ENCODE results near the gene RAD51B. TPM values are rescaled to one million over a fixed set of nuclear protein-coding genes. Genes with fewer than 3 reads are reported as not detected.
A peak's percentile ranks its signal among the peaks of the same experiment; 100 is the strongest.

RAD51B gene
- total and polyA plus RNA-seq, 9 donors: 21.6 to 70.1 (median 35.1) TPM

DNA sequence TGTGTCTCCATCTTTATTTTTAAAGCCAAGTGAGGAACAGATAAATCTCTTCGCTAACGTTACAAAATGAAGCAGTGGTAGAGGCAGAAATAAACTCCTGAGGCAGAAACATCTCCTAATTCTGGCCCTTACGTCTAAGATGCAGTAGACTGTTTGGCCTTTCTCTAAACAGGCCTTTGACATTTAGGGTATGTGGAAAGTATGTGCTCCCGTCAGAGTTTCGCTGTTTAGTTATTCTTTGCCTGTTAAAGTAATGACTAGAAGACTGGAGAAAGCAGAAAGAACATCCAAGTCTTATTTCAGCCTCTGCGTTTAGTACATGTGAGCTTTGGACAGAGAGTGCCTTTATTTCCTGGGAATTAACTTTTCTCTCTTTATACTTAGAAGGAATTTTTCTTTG is 216.6 kb downstream of the RAD51B start:
- WGBS, 3 donors: 52 to 74% (median 61%) methylated on average over 6 of the region's 6 CpGs
- no peaks in the 10 kb centered on the region for H3K9me3 ChIP-seq
- H3K27ac ChIP-seq: peak overlapping the region in 1 of 2 donors; percentile 12
- no peaks in the 10 kb centered on the region for H3K27me3 ChIP-seq
- no peak for DNase-seq
- H3K4me1 ChIP-seq (ENCODE audit: insufficient read depth): peaks cover 3% of the 10 kb centered on the region
- no peak overlapping the region for H3K4me3 ChIP-seq
- no peaks in the 10 kb centered on the region for H3K36me3 ChIP-seq
- TF ChIP-seq POLR2A (IDR thresholded peaks at IDR 0.05): no peak
- TF ChIP-seq, protein P1, sequence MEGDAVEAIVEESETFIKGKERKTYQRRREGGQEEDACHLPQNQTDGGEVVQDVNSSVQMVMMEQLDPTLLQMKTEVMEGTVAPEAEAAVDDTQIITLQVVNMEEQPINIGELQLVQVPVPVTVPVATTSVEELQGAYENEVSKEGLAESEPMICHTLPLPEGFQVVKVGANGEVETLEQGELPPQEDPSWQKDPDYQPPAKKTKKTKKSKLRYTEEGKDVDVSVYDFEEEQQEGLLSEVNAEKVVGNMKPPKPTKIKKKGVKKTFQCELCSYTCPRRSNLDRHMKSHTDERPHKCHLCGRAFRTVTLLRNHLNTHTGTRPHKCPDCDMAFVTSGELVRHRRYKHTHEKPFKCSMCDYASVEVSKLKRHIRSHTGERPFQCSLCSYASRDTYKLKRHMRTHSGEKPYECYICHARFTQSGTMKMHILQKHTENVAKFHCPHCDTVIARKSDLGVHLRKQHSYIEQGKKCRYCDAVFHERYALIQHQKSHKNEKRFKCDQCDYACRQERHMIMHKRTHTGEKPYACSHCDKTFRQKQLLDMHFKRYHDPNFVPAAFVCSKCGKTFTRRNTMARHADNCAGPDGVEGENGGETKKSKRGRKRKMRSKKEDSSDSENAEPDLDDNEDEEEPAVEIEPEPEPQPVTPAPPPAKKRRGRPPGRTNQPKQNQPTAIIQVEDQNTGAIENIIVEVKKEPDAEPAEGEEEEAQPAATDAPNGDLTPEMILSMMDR (IDR thresholded peaks at IDR 0.05): no peak
- no peak for TF ChIP-seq EP300 (IDR thresholded peaks at IDR 0.05)
- intact Hi-C loops (cut with DNase I): no loop called here

DNA sequence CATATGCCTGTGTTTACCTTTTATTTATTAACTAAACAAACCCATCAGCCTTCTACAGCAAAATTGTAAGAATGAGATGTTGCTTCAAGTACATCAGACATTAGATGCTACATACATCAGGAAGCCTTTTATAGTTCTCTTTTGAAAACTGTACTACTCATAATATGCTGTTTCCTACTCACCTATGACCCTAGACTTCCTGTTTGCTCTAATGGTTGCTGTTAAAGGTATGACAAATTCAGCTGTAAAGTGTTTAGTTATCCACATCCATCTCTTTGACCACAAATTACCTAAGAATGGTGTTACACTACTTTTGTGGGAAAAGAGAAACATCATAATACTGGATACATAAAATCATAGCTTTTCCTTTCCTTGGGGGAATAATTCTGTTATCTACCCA is 220.0 kb downstream of the RAD51B start:
- H3K36me3 ChIP-seq: no peaks in the 10 kb centered on the region
- H3K4me3 ChIP-seq: no peak overlapping the region
- H3K4me1 ChIP-seq (ENCODE audit: insufficient read depth): peaks cover 7% of the 10 kb centered on the region
- no peak overlapping the region for H3K27ac ChIP-seq
- TF ChIP-seq, protein P1 (IDR thresholded peaks at IDR 0.05): no peak
- TF ChIP-seq EP300 (IDR thresholded peaks at IDR 0.05): no peak
- TF ChIP-seq POLR2A (IDR thresholded peaks at IDR 0.05): no peak
- H3K9me3 ChIP-seq: no peaks in the 10 kb centered on the region
- no peaks in the 10 kb centered on the region for H3K27me3 ChIP-seq
- DNase-seq: no peak
- intact Hi-C loops (cut with DNase I): no loop called here

GRCh38 chr14:68040633-68041369 is 221.2 kb downstream of the RAD51B start:
- intact Hi-C loops (cut with DNase I): loop anchor here in 1 of 4 donors (10.0 kb wide), 1 partner anchor 46 kb away; no protein-coding TSS in a partner anchor
- Histone ChIP-seq H3K4me1 (ENCODE audit: insufficient read depth) (peaks cover 11% of the 10 kb centered on the region), H3K27me3 (no peaks in the 10 kb centered on the region), H3K36me3 (no peaks in the 10 kb centered on the region), H3K27ac (no peak overlapping the region), H3K4me3 (no peak overlapping the region), H3K9me3 (no peaks in the 10 kb centered on the region)
- no peak for TF ChIP-seq EP300 (IDR thresholded peaks at IDR 0.05)
- TF ChIP-seq, protein P1 (IDR thresholded peaks at IDR 0.05): no peak
- no peak for TF ChIP-seq POLR2A (IDR thresholded peaks at IDR 0.05)
- 95 to 96% (median 95%) methylated on average over 6 of the region's 6 CpGs for WGBS, 3 donors
- DNase-seq: no peak

DNA sequence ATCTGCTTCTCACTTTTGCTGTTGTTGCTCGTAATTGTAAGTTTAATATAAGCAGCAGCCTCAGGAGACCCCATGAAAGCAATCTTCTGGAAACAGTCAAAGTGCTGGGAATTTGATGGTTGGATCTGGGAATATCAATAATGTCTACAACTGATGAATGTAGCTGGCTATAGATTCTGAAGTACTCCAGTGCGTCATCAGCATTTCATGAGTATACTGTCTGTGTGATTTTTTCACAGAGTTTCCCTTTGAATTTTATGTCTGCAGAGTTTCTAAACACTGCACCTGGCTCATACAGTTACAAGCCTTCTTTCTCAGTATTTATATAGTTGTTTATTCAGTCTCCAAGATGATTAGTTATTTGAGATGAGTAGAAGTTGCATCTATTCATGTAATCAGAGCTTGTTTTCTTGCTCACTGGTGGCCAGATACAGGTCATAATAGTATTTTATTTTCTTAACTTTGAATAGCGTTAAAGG is 222.3 kb downstream of the RAD51B start:
- WGBS, 3 donors: 77 to 81% (median 79%) methylated on average over 3 of the region's 3 CpGs
- H3K4me3 ChIP-seq: no peak overlapping the region
- H3K27ac ChIP-seq: peak overlapping the region in 1 of 2 donors; percentile 58

More for the DNA sequence above, 222.3 kb downstream of the RAD51B start:
- TF ChIP-seq EP300 (IDR thresholded peaks at IDR 0.05) (no peak), POLR2A (IDR thresholded peaks at IDR 0.05) (no peak)
- TF ChIP-seq, protein P1 (IDR thresholded peaks at IDR 0.05): no peak
- H3K27me3 ChIP-seq: no peaks in the 10 kb centered on the region
- intact Hi-C loops (cut with DNase I): loop anchor here in 1 of 4 donors (10.0 kb wide), 1 partner anchor 47 kb away; no protein-coding TSS in a partner anchor
- peaks cover 16% of the 10 kb centered on the region for H3K4me1 ChIP-seq (ENCODE audit: insufficient read depth)
- no peaks in the 10 kb centered on the region for H3K9me3 ChIP-seq
- no peaks in the 10 kb centered on the region for H3K36me3 ChIP-seq
- no peak for DNase-seq

Measured in ovary (tissue), 9 donors.